Panc1 (cell line): ENCODE data around the gene SHROOM2.

Experiments
- POLR2AphosphoS5 ChIP-seq: IDR thresholded peaks from 2 replicates; pipeline ENCODE4 v1.6.1; 2012; ENCODE audit warnings: mild to moderate bottlenecking, low read depth, low read length, moderate library complexity
- REST ChIP-seq, 2 experiments: IDR thresholded peaks; 2 replicates each; pipeline ENCODE4 v1.6.1; 2011 to 2012; ENCODE audit warnings: low read depth in 2 of 2, control low read depth in 1 of 2, low read length in 1 of 2, mild to moderate bottlenecking in 1 of 2, moderate library complexity in 1 of 2; ENCODE audit not compliant: insufficient read depth in 1 of 2
- TCF7L2 ChIP-seq: IDR thresholded peaks from 2 replicates; pipeline ENCODE4 v1.6.1; 2011; ENCODE audit warnings: mild to moderate bottlenecking, low read depth, low read length, inconsistent platforms
- TF ChIP-seq, protein P1 (sequence below): fragments of 450-650 bp; IDR thresholded peaks from 2 replicates; pipeline ENCODE4 v1.5.1; 2017; ENCODE audit warnings: mild to moderate bottlenecking

DNA sequence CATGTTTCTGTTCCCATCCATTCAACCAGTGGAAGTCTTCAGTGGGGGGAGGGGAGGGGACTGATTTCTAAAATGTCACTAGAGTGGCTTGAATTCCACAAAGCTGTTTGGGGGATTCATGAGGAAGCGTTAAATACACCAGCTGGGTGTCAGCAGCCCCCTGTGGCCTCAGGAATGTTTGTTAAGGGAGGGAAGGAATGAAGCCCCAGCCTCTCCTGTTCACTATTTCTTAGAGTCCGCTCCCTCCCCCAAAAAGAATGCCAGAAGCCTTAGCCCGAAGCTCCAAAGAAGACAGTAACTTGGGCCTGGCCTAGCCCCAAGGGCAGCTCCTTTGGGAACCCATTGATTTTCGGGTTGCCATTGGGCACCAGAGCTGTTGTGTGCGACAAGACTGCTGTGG is 3.3 kb downstream of the SHROOM2 start:
- TF ChIP-seq, protein P1, sequence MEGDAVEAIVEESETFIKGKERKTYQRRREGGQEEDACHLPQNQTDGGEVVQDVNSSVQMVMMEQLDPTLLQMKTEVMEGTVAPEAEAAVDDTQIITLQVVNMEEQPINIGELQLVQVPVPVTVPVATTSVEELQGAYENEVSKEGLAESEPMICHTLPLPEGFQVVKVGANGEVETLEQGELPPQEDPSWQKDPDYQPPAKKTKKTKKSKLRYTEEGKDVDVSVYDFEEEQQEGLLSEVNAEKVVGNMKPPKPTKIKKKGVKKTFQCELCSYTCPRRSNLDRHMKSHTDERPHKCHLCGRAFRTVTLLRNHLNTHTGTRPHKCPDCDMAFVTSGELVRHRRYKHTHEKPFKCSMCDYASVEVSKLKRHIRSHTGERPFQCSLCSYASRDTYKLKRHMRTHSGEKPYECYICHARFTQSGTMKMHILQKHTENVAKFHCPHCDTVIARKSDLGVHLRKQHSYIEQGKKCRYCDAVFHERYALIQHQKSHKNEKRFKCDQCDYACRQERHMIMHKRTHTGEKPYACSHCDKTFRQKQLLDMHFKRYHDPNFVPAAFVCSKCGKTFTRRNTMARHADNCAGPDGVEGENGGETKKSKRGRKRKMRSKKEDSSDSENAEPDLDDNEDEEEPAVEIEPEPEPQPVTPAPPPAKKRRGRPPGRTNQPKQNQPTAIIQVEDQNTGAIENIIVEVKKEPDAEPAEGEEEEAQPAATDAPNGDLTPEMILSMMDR, result no peak
- no peak for TF ChIP-seq REST (IDR thresholded peaks at IDR 0.05; ENCODE audit: insufficient read depth in 1 of 2, low read depth in 2 of 2, low read length in 1 of 2)
- no peak for TF ChIP-seq TCF7L2
- TF ChIP-seq POLR2AphosphoS5, result no peak
